Measurements from ENCODE around the gene NCAM2. TPM values are rescaled to one million over a fixed set of nuclear protein-coding genes. Genes with fewer than 3 reads are reported as not detected.

The NCAM2 gene
- polyA plus RNA-seq = under 1 TPM; 0.13 to 0.90 (median 0.45) TPM

DNA sequence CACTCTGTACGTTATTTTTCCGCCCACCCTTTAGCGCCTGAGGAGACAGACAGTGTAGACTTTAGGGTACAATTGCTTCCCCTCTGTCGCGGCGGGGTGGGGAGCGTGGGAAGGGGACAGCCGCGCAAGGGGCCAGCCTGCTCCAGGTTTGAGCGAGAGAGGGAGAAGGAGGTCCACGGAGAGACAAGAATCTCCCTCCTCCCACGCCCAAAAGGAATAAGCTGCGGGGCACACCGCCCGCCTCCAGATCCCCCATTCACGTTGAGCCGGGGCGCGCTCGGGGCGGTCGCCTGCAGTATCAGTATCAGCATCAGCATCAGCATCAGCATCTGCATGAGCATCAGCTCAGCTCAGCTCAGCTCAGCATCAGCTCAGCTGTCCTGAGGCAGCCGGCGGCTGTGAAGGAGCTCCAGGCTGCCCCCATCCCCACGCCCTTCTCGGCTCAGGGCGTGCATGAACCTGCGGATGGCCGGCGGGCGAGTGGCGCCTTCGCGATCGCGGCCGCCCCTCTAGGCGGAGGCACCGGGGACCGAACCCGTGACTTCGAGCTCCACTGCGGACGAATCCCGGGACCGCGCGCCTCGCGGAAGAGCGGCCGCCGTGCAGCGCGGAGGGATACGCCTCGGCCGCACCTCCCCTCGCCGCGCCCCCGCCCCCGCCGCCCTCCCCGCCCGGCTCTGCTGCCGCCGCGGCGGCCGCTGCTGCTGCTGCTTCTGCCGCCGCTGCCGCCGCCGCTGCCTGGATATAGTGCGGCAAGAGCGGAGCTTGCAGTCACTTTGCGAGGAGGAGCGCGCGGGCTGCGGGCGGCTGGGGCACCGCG lies at the start of gene NCAM2:
TSS of gene NCAM2 (plus strand) at position 774 of the 820 bp plus-strand sequence.
- WGBS, 3 donors = 1% methylated on average over 77 to 86 of the region's 86 CpGs
- no peak within 1 kb of the TSS for H3K27ac ChIP-seq (ENCODE audit: low read depth, low read length)

DNA sequence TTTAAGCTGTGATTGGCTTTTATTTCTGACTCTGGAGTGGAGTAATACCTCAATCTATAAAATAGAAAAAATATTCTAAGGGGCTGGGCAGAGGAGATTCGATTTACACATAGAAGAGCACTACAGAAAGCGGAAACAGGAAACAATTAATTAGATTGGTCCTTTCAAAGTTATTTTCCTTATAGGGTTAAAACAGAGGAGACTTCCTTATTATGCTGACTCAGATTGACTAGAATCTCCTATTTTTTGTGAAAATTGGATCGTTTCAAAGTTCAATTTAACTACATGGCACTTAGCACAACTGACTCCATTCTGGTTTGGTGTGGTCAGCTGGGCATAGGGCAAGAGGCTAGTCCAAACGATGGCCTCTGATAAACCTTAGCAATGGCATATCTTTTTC lies 48.3 kb upstream of the NCAM2 start:
- H3K27ac ChIP-seq (ENCODE audit: low read depth, low read length) = no peak overlapping the region
- WGBS, 3 donors = 33 to 48% (median 38%) methylated on average over 4 of the region's 4 CpGs

DNA sequence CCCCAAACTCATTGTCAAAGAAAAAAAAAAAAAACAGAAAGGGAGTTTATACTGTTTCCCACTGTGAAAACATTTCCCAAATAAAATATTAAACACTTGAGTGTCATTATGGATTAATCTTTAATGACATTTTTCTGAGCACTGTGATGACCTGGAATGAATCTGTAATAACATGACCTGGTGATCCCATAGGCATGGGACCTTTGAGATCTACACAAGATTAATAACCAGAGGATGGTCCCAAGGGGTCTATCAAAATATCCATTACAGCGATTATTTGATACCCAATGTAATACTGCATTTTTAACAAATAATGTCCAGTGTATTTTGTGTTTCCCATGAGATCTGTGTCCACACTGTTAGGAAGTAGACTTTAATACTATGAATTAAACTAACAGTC lies 32.4 kb upstream of the NCAM2 start:
- no peak overlapping the region for H3K27ac ChIP-seq (ENCODE audit: low read depth, low read length)
- WGBS, 3 donors = 51 to 76% (median 61%) methylated on average over 1 of the region's 1 CpG

DNA sequence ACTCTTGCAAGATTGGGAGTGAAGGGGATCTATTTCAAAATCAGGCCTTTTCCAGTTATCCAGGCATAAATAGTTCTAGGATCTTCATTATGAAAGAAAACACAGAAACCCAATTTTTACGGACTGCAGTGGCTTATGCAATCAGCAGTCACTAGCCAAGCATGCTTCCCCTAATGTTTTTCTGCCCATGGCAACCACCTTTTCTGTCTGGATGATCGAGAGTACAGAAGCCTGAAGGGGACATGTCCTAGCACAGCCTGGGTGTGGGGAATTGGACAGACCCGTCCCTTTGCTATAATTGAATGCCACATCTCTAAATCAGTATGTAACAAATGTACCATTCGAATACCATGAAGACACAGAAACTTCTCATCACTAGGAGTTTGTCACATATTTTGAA lies 29.8 kb upstream of the NCAM2 start:
- 62 to 70% (median 66%) methylated on average over 4 of the region's 4 CpGs for WGBS, 3 donors

DNA sequence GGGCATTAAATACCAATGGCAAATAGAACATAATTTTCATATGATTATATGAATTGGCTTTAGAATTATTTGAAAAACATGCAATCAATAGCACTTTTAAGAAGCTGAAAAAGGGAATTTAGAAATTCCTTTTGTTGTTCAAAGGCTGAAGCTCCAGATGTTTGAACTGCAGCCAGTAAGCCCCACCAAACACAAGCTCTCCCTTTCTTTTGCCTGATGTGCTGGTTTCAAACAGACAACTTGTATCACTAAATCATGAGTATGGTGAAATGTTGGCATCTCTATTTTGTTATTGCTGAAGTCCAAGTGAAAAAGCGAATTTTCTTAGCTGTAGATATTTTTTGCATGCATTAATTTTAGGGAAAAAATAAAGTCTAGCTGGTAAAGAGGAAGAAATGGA lies 27.5 kb upstream of the NCAM2 start:
- no peak overlapping the region for H3K27ac ChIP-seq (ENCODE audit: low read depth, low read length)
- 27 to 42% (median 33%) methylated on average over 1 of the region's 1 CpG for WGBS, 3 donors

More for the DNA sequence above, 29.8 kb upstream of the NCAM2 start:
- H3K27ac ChIP-seq (ENCODE audit: low read depth, low read length) = no peak overlapping the region

DNA sequence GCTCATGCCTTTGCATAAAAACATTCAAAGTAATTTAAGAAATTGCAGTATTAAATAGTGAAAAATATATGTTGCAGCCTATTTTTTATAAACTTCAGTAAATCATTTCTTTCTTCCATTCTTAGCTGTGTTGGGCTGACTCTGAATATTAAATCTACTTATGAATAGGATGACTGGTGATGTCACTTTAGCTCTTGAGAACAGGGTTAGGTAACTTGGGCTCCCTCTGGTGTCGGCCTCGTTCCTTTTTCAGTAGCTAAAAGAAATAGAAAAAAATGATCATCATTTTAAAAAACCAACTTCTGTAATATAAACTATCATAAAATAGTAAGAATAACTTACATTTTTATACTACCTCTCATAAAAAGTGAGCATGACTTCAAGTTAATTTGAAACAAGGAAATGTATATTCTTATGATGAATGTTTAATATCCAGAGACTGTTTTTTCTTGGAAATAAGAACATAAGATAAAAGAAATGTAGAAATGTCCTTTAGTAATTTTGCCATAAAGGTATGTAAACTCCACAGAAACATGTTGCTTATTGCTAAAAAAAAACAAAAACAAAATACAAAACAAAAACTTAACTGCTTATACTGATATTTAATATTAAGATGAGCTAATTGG lies 26.8 kb upstream of the NCAM2 start:
- 4 to 6% (median 5%) methylated on average over 2 of the region's 2 CpGs for WGBS, 3 donors

DNA sequence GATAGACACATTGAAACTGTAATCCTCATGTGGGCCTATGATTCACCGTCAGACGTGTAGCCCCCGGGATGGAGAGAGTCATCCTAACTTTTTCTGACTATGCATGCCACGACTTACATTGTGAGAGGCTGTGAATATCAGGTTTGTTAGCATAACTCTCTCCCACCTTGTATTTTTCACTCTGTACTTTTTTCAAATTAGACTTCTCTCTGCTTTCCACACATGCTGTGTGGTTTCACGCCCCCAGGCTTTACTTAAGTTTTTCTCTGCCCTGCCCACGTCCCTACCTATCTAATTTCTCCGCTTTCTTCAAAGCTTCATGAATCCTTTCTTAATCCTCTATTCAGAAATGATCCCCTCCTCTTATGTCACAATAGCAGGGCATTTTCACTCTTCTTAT lies 3.4 kb upstream of the NCAM2 start:
- 74 to 90% (median 86%) methylated on average over 7 of the region's 7 CpGs for WGBS, 3 donors

More for the DNA sequence above, 26.8 kb upstream of the NCAM2 start:
- no peak overlapping the region for H3K27ac ChIP-seq (ENCODE audit: low read depth, low read length)

DNA sequence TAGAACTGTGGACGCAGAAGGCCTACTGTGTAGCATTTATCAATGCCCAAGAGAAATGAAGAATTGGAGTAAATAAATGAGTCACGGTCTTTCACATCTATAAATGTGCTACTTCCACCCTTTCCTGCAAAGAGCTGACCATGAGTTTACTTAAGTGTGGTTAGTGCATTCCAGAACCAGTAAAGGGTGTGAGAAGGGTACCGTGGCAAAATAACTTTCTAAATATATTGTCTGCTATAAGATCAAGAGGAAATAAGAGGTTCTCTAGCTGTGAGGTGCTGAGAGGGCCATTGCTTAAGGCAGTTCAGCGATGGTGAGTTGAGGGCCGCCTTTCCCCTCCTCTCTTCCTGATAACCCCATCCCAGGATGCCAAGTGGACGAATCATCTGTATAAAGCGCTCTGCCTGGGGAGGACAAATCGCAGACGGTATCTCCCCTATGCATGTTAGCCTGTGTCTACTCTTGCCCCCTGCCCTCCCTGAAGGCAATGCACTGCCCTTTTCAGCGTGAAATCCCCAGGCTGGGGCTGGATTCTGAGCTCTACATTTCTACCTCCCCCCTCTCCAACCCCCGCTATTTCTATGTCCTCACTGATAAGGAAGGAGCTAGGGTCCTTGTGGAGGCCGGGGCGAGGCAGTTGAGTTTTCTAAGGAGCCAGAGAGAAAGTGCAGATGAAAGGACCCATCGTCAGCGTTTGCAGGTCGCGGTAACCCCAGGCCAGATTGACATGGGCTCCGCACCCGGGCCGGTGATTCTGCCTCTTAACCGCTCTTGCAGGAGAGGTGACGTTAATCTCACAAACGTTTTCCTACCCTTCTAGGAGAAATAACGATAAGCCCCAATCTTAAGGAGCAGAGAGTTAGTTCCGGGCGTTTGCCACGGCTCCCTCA lies 1.5 kb upstream of the NCAM2 start:
- H3K27ac ChIP-seq (ENCODE audit: low read depth, low read length) = no peak overlapping the region
- WGBS, 3 donors = 28 to 42% (median 41%) methylated on average over 27 of the region's 27 CpGs

More for the DNA sequence above, 3.4 kb upstream of the NCAM2 start:
- H3K27ac ChIP-seq (ENCODE audit: low read depth, low read length) = no peak overlapping the region

DNA sequence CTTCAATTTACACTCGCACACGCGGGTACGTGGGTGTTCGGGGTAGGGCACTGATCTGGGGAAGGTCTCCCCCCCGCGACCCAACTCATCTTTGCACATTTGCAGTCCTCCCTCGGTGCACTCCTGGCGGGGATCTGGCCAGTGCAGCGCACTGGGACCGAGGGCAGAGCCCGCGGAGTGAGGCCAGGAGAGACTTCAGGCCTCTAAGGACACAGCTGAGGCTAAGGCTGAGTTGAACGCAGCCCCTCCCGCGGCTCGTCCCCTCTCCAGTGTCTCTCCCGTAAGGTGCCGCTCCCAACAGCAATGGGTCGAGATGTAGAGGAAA lies 936 bp upstream of the NCAM2 start:
- H3K27ac ChIP-seq (ENCODE audit: low read depth, low read length) = no peak overlapping the region

DNA sequence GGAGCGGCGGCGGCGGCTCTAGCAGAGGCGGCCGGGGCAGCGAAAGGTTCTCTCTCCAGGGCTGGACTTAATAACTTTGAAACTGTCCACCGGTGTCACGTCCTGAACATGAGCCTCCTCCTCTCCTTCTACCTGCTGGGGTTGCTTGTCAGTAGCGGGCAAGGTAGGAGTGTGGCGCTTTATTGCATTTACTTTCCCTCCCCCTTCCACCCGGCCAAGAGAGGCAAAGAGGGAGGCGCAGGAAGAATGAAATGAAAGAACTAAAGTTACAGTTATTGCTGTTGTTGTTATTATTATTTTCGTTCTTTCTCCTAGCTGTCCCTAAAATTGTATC lies 214 bp downstream of the NCAM2 start:
- no peak overlapping the region for H3K27ac ChIP-seq (ENCODE audit: low read depth, low read length)
- 0 to 2% (median 1%) methylated on average over 13 to 14 of the region's 14 CpGs for WGBS, 3 donors

More for the DNA sequence above, 936 bp upstream of the NCAM2 start:
- WGBS, 3 donors = 2 to 4% (median 3%) methylated on average over 20 of the region's 20 CpGs

DNA sequence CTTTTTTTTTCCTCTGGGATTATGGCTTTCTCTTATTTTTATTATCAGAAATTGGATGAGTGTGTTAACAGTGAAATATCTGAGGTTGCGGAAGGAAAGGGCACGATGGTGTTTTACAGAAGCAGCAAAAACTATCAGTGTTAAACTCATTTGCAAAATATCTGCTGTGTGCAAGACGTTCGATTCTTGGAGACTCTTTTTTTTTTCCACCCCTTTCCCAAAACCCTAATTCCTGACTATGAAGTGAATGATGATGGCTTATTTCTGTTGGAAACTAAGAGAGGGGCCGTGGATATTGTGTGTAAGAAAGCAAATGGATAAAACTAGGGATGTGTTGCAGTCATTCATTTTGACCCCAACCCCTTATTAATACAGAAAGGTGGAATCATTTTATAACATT lies 677 bp downstream of the NCAM2 start:
- H3K27ac ChIP-seq (ENCODE audit: low read depth, low read length) = no peak overlapping the region
- 22 to 24% (median 23%) methylated on average over 5 of the region's 5 CpGs for WGBS, 3 donors

DNA sequence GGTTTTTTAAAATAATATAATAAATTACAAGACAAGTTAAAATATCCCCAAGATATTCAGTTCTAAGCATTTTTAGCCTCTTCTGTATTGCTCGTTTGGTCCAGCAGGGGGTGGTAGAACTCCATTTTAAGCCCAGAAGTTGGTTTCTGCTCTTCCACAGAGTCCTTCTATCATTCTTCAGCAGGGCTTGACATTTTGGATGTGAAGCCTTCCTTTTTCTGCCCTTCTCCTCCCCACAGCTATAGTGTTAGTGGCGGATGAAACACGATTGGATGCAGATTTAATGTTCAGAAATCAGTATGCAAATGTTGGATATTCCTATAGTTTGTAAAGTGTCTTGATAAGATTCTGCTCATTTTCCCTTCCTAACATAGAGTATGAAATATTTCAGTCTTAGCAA lies 1.4 kb downstream of the NCAM2 start:
- WGBS, 3 donors = 16 to 24% (median 18%) methylated on average over 3 of the region's 3 CpGs

DNA sequence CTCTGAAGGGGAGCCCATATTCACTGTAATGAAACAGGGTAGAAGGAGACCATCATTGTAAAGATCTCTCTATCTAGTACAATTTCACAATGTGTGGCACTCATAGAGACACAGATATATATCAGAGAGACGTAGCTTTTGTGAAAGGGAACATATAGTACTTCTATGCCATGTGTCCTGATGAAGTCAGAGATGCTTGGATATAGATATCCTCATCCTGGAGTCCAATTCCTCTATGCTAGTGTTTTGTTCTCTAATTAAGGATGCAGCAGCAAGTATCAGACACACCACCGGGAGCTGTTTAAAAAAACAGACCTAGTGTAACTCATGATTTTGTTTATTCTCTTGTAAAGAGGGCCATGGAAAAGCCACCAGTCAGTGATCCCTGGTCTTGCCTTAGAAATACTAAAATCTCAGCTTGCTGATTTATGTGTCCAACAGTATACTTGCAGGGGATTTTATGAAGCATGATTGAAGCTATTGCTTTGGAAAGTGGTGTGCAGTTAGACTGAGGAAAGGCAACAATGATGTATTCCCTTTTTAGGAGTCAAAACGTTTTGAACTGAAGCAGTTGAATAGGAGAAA lies 2.5 kb downstream of the NCAM2 start:
- 50 to 63% (median 61%) methylated on average over 3 of the region's 3 CpGs for WGBS, 3 donors
- no peak overlapping the region for H3K27ac ChIP-seq (ENCODE audit: low read depth, low read length)

More for the DNA sequence above, 1.4 kb downstream of the NCAM2 start:
- H3K27ac ChIP-seq (ENCODE audit: low read depth, low read length) = no peak overlapping the region

DNA sequence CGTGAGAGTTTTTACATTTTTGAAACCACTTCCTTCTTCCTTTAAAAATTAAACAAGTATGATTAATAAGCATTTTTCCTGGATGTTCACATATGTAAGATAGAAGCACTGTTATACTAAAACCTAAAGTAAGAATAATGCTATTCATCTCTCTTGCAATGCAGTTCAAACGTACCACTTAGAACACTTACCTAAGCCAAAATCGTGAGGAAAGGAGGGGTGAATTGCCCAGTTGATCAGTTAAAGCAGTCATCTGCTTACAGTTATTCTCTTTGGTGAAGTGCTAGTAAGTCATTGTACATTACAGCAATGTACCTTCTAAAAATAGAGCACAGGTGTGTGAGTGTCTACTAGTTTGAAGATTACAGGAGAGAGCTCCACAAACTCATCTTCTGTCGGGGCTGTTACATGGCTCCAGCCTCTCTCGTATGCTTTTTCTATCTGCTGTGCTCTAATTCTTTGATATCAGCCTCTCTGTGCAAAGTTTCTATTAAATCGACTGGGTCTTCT lies 3.4 kb downstream of the NCAM2 start:
- H3K27ac ChIP-seq (ENCODE audit: low read depth, low read length) = no peak overlapping the region
- 52 to 69% (median 66%) methylated on average over 6 of the region's 6 CpGs for WGBS, 3 donors

DNA sequence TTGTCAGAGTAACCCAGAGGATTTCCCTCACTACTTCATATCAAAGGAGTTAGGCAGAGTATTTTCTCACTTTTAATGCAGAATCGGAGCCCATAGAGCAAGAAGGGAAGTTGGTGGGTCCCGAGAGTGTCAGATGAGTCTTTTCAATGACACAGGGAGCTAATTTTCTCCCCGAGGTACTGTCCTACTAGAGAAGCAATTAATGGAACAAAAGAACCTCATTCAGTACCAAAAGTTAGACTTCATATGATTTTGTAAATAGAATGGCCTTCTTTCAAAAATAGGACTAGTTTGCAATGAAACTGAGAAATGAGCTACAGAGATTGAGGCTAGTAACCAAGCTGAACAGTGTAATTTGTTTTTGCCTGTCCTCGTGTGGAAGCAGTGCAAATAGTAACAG lies 3.9 kb downstream of the NCAM2 start:
- 45 to 67% (median 55%) methylated on average over 4 of the region's 4 CpGs for WGBS, 3 donors
- no peak overlapping the region for H3K27ac ChIP-seq (ENCODE audit: low read depth, low read length)

DNA sequence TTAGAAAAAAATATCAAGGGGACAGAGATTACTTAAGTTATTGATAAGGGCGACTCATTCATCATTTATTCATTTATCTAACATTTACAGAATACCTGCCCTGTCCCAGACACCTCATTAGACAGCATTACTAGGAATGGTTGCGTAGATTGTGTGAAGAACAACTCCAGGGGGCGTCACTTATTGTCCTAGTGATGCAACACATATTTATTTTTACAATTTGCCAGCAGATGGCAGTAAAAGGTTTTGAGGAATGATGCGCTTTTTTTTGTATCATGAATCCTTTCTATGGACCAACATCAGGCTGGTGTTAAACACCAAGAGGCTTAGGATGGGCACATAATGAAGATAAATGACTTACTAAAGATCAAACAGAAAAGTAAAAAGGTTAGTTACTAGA lies 5.5 kb downstream of the NCAM2 start:
- WGBS, 3 donors = 37 to 64% (median 59%) methylated on average over 4 of the region's 4 CpGs
- no peak overlapping the region for H3K27ac ChIP-seq (ENCODE audit: low read depth, low read length)

DNA sequence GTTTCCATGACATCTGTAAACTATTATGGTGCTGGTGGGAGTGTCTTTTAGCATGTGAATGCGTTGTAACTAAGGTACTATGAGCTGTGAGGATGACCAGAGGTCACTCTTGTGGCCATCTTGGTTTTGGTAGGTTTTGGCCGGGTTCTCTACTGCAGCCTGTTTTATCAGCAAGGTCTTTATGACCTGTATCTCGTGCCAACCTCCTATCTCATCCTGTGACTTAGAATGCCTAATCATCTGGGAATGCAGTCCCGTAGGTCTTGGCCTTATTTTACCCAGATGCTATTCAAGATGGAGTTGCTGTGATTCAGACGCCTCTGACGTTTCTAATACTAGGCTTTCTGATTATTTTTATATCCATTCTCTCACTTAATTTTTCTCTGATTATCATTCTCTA lies 9.4 kb downstream of the NCAM2 start:
- H3K27ac ChIP-seq (ENCODE audit: low read depth, low read length) = no peak overlapping the region
- 54 to 77% (median 69%) methylated on average over 6 of the region's 6 CpGs for WGBS, 3 donors

DNA sequence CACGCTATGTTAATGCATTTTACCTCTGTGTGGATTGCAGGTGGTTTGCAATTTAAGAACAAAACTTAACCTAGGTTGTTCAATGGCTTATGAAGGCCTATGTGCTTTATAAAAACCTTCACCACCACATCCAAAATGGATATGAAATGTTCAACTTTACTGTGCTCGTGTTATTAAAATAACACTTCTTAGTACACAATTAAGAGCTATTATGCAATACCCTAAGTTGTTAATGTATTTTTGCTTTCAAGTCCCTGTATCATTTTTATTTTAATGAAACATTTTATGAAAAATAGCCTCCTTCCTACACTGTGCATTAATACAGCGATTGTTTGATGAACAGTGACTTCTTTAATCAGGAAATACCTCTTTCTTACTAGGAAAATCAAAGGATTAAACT lies 12.0 kb downstream of the NCAM2 start:
- WGBS, 3 donors = 50 to 74% (median 69%) methylated on average over 3 of the region's 3 CpGs
- no peak overlapping the region for H3K27ac ChIP-seq (ENCODE audit: low read depth, low read length)

DNA sequence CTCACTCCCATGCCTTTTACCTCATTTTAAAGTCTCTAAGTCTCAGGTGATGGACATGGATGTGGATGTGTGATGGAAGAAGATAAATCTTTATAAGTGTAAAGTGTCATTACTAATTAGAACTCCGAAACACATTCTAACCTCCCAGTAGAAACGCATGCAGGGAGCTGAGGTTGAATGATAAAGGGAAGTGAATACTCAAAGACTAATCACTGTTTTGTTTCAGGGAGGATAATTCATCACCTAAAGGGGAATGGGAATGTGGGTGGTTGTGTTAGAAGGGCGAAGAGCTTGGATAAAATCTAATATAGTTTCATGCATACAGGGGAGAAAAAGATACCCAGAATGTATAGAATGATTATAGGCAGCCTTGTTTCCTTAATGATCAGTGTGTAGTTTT lies 12.5 kb downstream of the NCAM2 start:
- WGBS, 3 donors = 40 to 73% (median 70%) methylated on average over 3 of the region's 3 CpGs
- H3K27ac ChIP-seq (ENCODE audit: low read depth, low read length) = no peak overlapping the region

Data from adipose tissue (tissue), 3 donors.